AG04450 (cell line): ENCODE data around the gene SH3TC1. TPM values are rescaled to one million over a fixed set of nuclear protein-coding genes. Genes with fewer than 3 reads are reported as not detected.

Source experiments
- CTCF ChIA-PET: fragments of 300-600, 350-600 bp; formaldehyde crosslinking; extraction: SDS; loops from one replicate; lab custom pipeline; 2022; ENCODE audit warnings: antibody characterized with exemption, inconsistent platforms; lab: Charles Lee
- POLR2A ChIA-PET: fragments of 350-600 bp; formaldehyde crosslinking; extraction: SDS; loops from one replicate; lab custom pipeline; 2021; ENCODE audit warnings: antibody characterized with exemption, inconsistent platforms; lab: Yijun Ruan, JAX
- DNase-seq: peaks from one replicate; pipeline ENCODE4 v3.0.0-alpha.2; 2011; ENCODE audit warnings: low read depth, low spot score
- H3K27ac ChIP-seq: one replicate; pipeline ENCODE4 v1.5.1; 2012; ENCODE audit warnings: low read depth, low read length, control low read depth
- H3K27me3 ChIP-seq: one replicate; pipeline ENCODE4 v1.6.0; 2012; ENCODE audit warnings: low read length; ENCODE audit not compliant: control insufficient read depth, insufficient read depth
- H3K4me3 ChIP-seq: 2 replicates; pipeline ENCODE4 v1.5.1; 2011; ENCODE audit warnings: mild to moderate bottlenecking, low read depth, low read length, control low read depth
- H3K9me3 ChIP-seq: 2 replicates; pipeline ENCODE4 v1.5.1; 2012; ENCODE audit warnings: low read length; ENCODE audit not compliant: control insufficient read depth, insufficient read depth
- polyA plus RNA-seq: library from polyadenylated mRNA; depleted of rRNA; stranded (reverse); fragments of >200 nt; gene quantifications from 2 replicates; pipeline ENCODE4 v1.2.3, GENCODE V29; 2011
- TF ChIP-seq, protein P1 (sequence below): IDR thresholded peaks from 2 replicates; pipeline ENCODE4 v1.5.1; 2011; ENCODE audit warnings: low read depth, low read length, control low read depth, inconsistent platforms

SH3TC1 gene
- polyA plus RNA-seq, 1 experiment = 0.98 TPM

DNA sequence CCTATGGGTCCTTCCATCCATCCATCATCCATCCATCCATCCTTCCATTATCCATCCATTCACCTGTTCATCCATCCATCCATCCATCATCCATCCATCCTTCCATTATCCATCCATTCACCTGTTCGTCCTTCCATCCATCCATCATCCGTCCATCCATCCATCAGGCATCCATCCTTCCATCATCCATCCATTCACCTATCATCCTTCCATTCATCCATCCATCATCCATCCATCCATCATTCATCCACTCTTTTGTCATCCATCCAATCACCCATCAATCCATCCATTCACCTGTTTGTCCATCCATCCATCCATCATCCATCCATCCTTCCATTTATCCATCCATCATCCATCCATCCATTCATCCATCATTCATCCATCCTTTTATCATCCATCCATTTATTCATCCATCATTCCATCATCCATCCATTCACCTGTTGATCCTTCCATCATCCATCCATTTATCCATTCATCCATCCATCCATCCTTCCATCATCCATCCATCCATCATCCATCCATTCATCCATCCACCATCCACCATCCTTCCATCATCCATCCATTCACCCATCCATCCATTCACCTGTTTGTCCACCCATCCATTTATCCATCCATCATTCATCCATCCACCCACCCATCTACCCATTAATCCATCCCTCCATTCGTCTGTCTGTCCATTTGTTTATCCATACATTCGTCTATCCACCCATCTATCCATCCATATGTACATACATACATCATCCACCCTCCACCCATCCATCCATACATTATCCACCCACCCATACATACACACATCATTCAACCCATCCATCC, 34.8 kb downstream of the SH3TC1 start:
- CTCF ChIA-PET = no interaction called here

DNA sequence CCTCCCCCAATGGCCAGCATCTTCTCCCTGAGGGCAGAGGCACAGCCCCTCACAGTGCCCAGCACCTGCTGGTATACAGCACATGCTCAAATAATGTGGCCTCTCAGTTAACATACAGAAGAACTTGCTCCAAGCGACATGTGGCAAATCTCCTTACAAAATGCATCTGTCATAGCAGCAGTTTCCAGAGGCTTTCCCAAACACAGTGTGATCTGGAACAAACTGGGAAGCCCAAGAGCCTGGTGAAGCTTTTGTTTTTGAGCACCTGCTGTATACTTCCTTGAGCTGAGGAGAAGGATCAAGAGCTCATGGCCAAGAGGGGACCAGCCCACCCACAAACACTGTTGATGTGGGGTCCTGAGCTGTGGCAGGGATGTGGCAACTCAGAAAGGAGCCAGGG, 35.6 kb downstream of the SH3TC1 start:
- Histone ChIP-seq H3K9me3 (no peaks in the 10 kb centered on the region; the same call in 1 of the 2 replicates), H3K27me3 (no peaks in the 10 kb centered on the region), H3K4me3 (no peak overlapping the region), H3K27ac (no peak overlapping the region)
- TF ChIP-seq, protein P1, sequence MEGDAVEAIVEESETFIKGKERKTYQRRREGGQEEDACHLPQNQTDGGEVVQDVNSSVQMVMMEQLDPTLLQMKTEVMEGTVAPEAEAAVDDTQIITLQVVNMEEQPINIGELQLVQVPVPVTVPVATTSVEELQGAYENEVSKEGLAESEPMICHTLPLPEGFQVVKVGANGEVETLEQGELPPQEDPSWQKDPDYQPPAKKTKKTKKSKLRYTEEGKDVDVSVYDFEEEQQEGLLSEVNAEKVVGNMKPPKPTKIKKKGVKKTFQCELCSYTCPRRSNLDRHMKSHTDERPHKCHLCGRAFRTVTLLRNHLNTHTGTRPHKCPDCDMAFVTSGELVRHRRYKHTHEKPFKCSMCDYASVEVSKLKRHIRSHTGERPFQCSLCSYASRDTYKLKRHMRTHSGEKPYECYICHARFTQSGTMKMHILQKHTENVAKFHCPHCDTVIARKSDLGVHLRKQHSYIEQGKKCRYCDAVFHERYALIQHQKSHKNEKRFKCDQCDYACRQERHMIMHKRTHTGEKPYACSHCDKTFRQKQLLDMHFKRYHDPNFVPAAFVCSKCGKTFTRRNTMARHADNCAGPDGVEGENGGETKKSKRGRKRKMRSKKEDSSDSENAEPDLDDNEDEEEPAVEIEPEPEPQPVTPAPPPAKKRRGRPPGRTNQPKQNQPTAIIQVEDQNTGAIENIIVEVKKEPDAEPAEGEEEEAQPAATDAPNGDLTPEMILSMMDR = no peak
- DNase-seq = no peak
- ChIA-PET POLR2A (no interaction called here), CTCF (no interaction called here)

More for the DNA sequence above, 34.8 kb downstream of the SH3TC1 start:
- TF ChIP-seq, protein P1 = no peak
- Histone ChIP-seq H3K27me3 (no peaks in the 10 kb centered on the region), H3K4me3 (no peak overlapping the region), H3K27ac (no peak overlapping the region), H3K9me3 (no peaks in the 10 kb centered on the region; the same call in 1 of the 2 replicates)
- POLR2A ChIA-PET = no interaction called here
- DNase-seq = no peak

DNA sequence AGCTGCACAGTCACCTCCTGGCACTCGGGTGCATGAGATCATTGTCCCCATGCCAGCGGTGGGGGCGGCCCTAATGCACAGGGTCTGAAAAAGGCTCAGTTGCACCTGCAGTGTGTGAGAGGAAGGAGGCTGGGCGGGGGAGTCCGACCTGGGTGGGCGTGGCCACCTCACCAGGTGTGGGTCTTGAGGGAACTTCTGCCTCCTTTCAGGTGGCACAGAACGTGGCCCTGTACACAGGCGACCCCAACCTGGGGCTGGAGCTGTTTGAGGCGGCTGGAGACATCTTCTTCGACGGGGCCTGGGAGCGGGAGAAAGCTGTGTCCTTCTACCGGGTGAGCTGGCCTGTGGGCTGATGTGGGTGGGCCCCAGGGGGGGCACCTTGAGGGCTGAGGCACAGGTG, 36.1 kb downstream of the SH3TC1 start:
- no peaks in the 10 kb centered on the region; the same call in 1 of the 2 replicates for H3K9me3 ChIP-seq
- ChIA-PET CTCF (interaction anchor here (3.9 kb wide), 1 partner anchor 59 kb away, joined by 29 read pairs; no protein-coding TSS in a partner anchor), POLR2A (no interaction called here)
- TF ChIP-seq, protein P1 = no peak
- H3K4me3 ChIP-seq = no peak overlapping the region
- no peak overlapping the region for H3K27ac ChIP-seq
- no peak for DNase-seq
- no peaks in the 10 kb centered on the region for H3K27me3 ChIP-seq

- POLR2A ChIA-PET = no interaction called here
- CTCF ChIA-PET = interaction anchor here (3.9 kb wide), 1 partner anchor 59 kb away, joined by 29 read pairs; no protein-coding TSS in a partner anchor
- Histone ChIP-seq H3K27me3 (no peaks in the 10 kb centered on the region), H3K4me3 (no peak overlapping the region), H3K9me3 (no peaks in the 10 kb centered on the region; the same call in 1 of the 2 replicates), H3K27ac (no peak overlapping the region)
- no peak for DNase-seq
- TF ChIP-seq, protein P1 = no peak
These were observed 36.6 kb downstream of the SH3TC1 start for GRCh38 chr4:8235686-8236085.
